BLaER1 treated with 17β-estradiol and CSF1 and Interleukin-3, amounts not matched to agents 10 nM and 100 nM (cell line): Measurements from ENCODE around the gene PAGE2.
"Not testable (repeated sequence)": the region's sequence is repeated elsewhere in the genome, so short reads cannot be mapped to it uniquely, and the experiment has no call there.

Experiments
- H3K27ac ChIP-seq, 11 experiments: shearing (Covaris generic); formaldehyde crosslinking; 2 replicates each; pipeline ENCODE4 v1.8.1; 2022
- H3K27me3 ChIP-seq, 11 experiments: shearing (Covaris generic); formaldehyde crosslinking; 2 replicates each; pipeline ENCODE4 v1.8.1; 2022
- H3K36me3 ChIP-seq, 11 experiments: shearing (Covaris generic); formaldehyde crosslinking; 2 replicates each; pipeline ENCODE4 v1.8.1; 2022
- H3K4me1 ChIP-seq, 10 experiments: shearing (Covaris generic); formaldehyde crosslinking; 2 replicates each; pipeline ENCODE4 v1.8.1; 2022
- H3K4me2 ChIP-seq, 11 experiments: shearing (Covaris generic); formaldehyde crosslinking; 2 replicates each; pipeline ENCODE4 v1.8.1; 2022
- H3K4me3 ChIP-seq, 10 experiments: shearing (Covaris generic); formaldehyde crosslinking; 2 replicates each; pipeline ENCODE4 v1.8.1; 2022
- H3K9ac ChIP-seq, 11 experiments: shearing (Covaris generic); formaldehyde crosslinking; 2 replicates each; pipeline ENCODE4 v1.8.1; 2022
- H3K9me3 ChIP-seq, 11 experiments: shearing (Covaris generic); formaldehyde crosslinking; replicated peaks in 1 of 11; 2 replicates each; pipeline ENCODE4 v1.8.1; 2022
- H4K20me1 ChIP-seq, 11 experiments: shearing (Covaris generic); formaldehyde crosslinking; 2 replicates each; pipeline ENCODE4 v1.8.1; 2022
- Cebpa-rat ChIP-seq, 11 experiments: shearing (Covaris generic); IDR thresholded peaks; 2 replicates each; pipeline ENCODE4 v1.8.1; 2022

PAGE2 gene

DNA sequence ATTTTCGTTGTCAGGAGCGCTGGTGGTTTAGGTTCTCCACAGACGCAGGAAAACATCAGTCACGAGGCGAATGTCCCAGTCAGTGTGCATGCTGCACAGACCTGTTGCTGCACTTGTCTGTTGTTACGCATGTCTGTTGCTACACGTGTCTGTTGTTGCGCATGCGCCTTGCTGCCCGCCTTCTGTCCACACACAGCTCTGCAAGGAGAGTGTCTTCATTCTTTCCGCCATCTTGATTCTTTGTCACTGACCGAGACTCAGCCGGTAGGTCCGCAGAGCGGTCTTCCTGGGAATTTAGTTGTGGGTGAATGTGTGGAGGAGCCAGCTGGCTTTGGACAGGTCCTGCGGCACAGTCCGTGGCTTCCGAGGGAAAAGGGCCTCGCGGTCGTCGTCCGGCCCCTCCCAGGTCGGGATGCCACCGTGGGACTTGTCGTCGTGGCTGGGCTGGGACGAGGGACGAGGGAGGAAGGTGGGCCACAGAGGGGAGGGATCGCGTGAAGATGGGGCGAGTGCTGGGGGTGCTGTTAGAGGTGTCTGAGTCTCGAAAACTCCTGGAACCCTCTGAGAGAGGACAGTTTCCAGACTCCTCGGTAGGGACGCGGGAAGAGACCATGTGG, 13.9 kb upstream of the PAGE2 start, which contains the start of gene PAGE2B:
Gene PAGE2B (plus strand): TSS at position 180 of the 617 bp plus-strand sequence. CDS start 1,012 bp downstream, outside the sequence.
- peaks cover 29 to 58% (median 51%) of the 10 kb centered on the region in 11 experiments for H3K27me3 ChIP-seq
- no peaks in the 10 kb centered on the region for H3K36me3 ChIP-seq
- H3K27ac ChIP-seq: no peak within 1 kb of the TSS
- no peaks in the 10 kb centered on the region for H4K20me1 ChIP-seq
- no peak within 1 kb of the TSS for H3K4me2 ChIP-seq
- H3K4me3 ChIP-seq: no peak within 1 kb of the TSS
- no peak for TF ChIP-seq Cebpa-rat (IDR thresholded peaks at IDR 0.05)
- peaks cover 0 to 24% (median 7%) of the 10 kb centered on the region in 11 experiments; a peak in 11 of 22 replicates for H3K9me3 ChIP-seq
- H3K4me1 ChIP-seq: no peaks in the 10 kb centered on the region
- H3K9ac ChIP-seq: no peak within 1 kb of the TSS

DNA sequence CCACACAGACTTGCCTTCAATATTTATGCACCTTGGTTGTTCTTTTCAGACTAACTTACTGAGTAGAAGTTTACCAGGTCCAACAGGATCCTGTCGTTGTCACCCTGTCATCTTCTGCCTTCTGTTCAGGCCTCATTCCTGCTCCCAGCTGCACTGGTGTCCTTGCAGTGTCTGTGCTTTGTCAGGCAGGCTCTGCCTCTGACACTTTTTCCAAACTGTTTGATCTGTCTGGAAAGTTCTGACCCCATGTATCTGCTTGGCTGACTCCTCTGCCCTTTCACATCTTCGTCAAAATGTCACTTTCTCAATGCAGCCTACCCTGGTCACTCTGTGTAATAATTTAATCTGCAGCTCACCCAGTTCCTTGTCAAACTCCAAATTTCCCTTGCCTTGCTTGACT, 9.9 kb downstream of the PAGE2 start:
- H3K4me2 ChIP-seq: no peak overlapping the region
- no peaks in the 10 kb centered on the region for H4K20me1 ChIP-seq
- no peaks in the 10 kb centered on the region for H3K36me3 ChIP-seq
- H3K9ac ChIP-seq: no peak overlapping the region
- H3K27ac ChIP-seq: no peak overlapping the region
- H3K4me3 ChIP-seq: no peak overlapping the region
- no peak for TF ChIP-seq Cebpa-rat (IDR thresholded peaks at IDR 0.05)
- H3K27me3 ChIP-seq: peaks cover 86 to 97% (median 91%) of the 10 kb centered on the region in 11 experiments
- H3K4me1 ChIP-seq: no peaks in the 10 kb centered on the region
- H3K9me3 ChIP-seq: peaks cover 0 to 8% (median 0%) of the 10 kb centered on the region in 11 experiments; a peak in 3 of 22 replicates

DNA sequence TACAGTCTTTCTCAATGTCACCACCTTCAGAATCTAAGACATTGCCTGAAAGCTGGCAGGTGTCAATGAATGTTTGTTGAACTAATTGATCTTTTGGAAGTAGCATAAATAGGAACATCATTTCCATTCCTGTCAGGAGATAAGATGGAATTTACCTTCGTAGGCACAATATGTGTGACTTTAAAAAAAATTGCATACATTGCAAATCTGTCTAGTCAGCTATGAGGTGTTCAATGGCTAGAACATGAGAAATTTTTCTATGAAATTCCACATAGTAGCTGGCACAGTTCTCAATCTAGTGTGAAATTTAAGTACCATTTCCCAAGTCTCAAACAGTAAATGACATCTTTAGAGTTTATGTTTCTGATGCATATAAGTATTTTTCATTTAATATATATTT, 10.3 kb downstream of the PAGE2 start:
- H3K27me3 ChIP-seq: peaks cover 82 to 97% (median 89%) of the 10 kb centered on the region in 11 experiments
- H3K4me2 ChIP-seq: no peak overlapping the region
- no peaks in the 10 kb centered on the region for H4K20me1 ChIP-seq
- H3K4me1 ChIP-seq: no peaks in the 10 kb centered on the region
- peaks cover 0 to 13% (median 0%) of the 10 kb centered on the region in 11 experiments; a peak in 5 of 22 replicates for H3K9me3 ChIP-seq
- no peak for TF ChIP-seq Cebpa-rat (IDR thresholded peaks at IDR 0.05)
- no peak overlapping the region for H3K9ac ChIP-seq
- no peak overlapping the region for H3K27ac ChIP-seq
- no peaks in the 10 kb centered on the region for H3K36me3 ChIP-seq
- H3K4me3 ChIP-seq: no peak overlapping the region

DNA sequence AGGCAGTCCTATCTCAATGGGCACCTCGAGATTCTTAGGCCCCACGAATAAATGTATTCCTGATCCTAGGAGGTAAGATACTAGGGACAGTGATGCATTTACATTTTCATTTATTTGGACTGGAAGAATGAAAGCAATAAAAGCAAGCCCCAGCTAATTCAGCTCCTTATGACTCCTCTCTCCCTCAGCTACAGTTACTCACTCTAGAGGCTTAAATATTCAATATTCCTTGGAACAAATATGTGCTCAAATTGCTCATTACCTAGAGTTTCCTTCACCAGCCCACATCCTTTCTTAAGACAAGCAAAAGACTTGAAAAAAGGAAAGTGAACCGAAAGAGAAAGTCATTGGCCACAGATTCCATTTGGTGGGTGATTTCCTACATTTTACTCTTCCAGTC, 13.9 kb downstream of the PAGE2 start:
- H3K27me3 ChIP-seq: peaks cover 46 to 77% (median 58%) of the 10 kb centered on the region in 11 experiments
- no peaks in the 10 kb centered on the region for H4K20me1 ChIP-seq
- peaks cover 0 to 24% (median 3%) of the 10 kb centered on the region in 11 experiments; a peak in 5 of 22 replicates for H3K9me3 ChIP-seq
- no peak overlapping the region for H3K4me3 ChIP-seq
- no peak for TF ChIP-seq Cebpa-rat (IDR thresholded peaks at IDR 0.05)
- H3K27ac ChIP-seq: no peak overlapping the region
- H3K4me1 ChIP-seq: no peaks in the 10 kb centered on the region
- no peak overlapping the region for H3K4me2 ChIP-seq
- no peaks in the 10 kb centered on the region for H3K36me3 ChIP-seq
- H3K9ac ChIP-seq: no peak overlapping the region

DNA sequence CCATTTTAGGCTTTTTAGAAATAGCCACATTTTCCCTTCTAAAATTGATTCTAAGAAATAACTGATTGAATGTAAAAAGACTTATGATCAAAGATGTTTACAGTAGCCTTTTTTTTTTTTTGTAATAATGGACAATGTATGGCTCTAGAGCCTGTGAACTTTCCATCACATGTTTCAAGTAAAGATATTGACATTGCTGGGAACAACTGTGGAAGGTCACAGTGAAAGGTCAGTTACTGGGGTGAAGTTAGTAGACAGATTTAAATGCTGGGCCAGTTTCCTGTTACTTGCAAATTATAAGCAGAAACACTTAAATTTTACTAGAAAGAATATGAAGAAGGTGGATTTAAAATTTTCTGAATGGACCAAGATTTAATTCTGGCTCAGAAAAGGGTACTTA, 18.4 kb downstream of the PAGE2 start:
- H3K9ac ChIP-seq: no peak overlapping the region
- no peaks in the 10 kb centered on the region for H3K4me1 ChIP-seq
- no peak overlapping the region for H3K27ac ChIP-seq
- H3K4me2 ChIP-seq: no peak overlapping the region
- H4K20me1 ChIP-seq: no peaks in the 10 kb centered on the region
- TF ChIP-seq Cebpa-rat (IDR thresholded peaks at IDR 0.05): no peak
- peaks cover 0 to 39% (median 3%) of the 10 kb centered on the region in 11 experiments; a peak in 5 of 22 replicates for H3K9me3 ChIP-seq
- peaks cover 23 to 75% (median 60%) of the 10 kb centered on the region in 11 experiments for H3K27me3 ChIP-seq
- H3K4me3 ChIP-seq: no peak overlapping the region
- no peaks in the 10 kb centered on the region for H3K36me3 ChIP-seq

DNA sequence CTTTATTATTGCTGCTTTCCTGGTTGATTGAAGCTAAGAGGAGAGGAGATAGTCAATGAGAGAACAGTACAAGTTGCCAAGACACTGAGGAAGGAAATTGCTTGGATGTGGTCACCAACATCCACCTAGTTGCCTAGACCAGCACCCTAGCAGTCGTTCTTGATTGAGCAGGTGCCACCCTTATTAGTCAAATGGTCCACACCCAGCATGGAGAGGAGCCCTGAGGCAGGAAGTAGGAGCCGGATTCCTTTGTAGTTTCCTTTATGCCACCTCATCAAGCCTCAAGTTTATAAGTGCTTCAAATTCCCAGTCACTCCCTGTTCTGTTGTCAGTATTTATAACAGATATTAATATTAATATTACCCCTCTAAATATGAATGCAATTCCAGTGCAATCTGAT, 19.1 kb downstream of the PAGE2 start:
- Histone ChIP-seq H3K27me3 (peaks cover 17 to 75% (median 59%) of the 10 kb centered on the region in 11 experiments), H3K4me2 (no peak overlapping the region), H4K20me1 (no peaks in the 10 kb centered on the region), H3K9me3 (peaks cover 0 to 39% (median 3%) of the 10 kb centered on the region in 11 experiments; a peak in 5 of 22 replicates), H3K4me1 (no peaks in the 10 kb centered on the region), H3K36me3 (no peaks in the 10 kb centered on the region), H3K9ac (no peak overlapping the region), H3K4me3 (no peak overlapping the region), H3K27ac (no peak overlapping the region)
- no peak for TF ChIP-seq Cebpa-rat (IDR thresholded peaks at IDR 0.05)

DNA sequence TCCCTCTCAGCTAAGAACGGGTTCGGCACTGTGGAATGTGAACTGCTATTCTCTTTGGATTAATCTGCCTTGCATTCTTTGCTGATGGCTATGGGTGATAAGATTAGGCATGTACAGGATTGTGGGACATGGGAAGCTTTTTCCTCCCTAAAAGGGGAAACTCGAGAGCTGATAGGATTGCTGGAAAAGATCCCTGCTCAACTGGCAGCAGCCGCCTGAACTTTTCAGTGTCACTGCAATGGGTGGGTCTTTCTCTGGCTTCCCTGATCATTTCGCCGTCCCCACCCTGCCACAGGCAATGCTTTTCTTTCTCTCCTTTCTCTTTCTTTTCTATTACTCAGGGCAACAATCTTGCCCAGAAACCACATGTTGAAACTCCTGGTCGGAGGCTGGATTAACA, 20.5 kb downstream of the PAGE2 start:
- H3K4me3 ChIP-seq: no peak overlapping the region
- peaks cover 0 to 25% (median 1%) of the 10 kb centered on the region in 11 experiments; a peak in 5 of 22 replicates for H3K9me3 ChIP-seq
- H3K27me3 ChIP-seq: peaks cover 10 to 72% (median 58%) of the 10 kb centered on the region in 11 experiments; a peak in 21 of 22 replicates
- H3K27ac ChIP-seq: no peak overlapping the region
- no peaks in the 10 kb centered on the region for H4K20me1 ChIP-seq
- TF ChIP-seq Cebpa-rat (IDR thresholded peaks at IDR 0.05): no peak
- H3K9ac ChIP-seq: no peak overlapping the region
- H3K36me3 ChIP-seq: no peaks in the 10 kb centered on the region
- no peaks in the 10 kb centered on the region for H3K4me1 ChIP-seq
- no peak overlapping the region for H3K4me2 ChIP-seq

DNA sequence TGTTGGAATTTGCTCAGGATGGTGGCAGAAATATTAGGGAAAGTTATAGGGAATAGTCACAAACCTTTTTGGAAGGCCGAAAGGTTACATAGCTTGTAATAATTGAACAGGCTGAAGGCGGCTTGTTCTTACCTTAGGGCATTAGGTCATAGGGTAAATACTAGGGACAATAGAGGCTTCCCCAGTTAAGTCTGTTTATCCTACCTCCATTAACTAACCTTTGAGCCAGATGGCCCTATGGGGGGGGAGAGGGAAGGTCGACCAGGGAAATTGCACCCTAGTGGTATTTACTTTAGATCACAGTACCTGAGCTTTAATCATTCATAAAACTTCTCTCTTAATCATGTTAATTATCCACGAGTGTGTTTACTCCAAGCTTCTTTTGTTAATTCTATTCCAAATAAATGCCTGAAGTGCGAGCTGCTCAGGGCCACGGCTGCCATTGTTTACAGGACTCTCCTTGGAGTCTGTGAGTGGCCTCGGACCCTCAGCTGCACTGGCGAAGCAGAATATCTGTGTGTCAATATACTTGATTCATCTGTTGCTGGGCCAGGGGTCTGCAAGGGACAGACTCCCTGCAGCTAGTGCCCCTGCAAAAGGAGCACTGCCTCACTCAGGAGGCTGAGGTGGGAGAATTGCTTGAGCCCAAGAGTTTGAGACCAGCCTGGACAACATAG, 22.9 kb downstream of the PAGE2 start:
- H4K20me1 ChIP-seq: no peaks in the 10 kb centered on the region
- no peaks in the 10 kb centered on the region for H3K36me3 ChIP-seq
- H3K4me1 ChIP-seq: no peaks in the 10 kb centered on the region
- peaks cover 0 to 15% (median 0%) of the 10 kb centered on the region in 11 experiments; a peak in 1 of 22 replicates for H3K9me3 ChIP-seq
- H3K9ac ChIP-seq: no peak overlapping the region
- H3K27ac ChIP-seq: no peak overlapping the region
- H3K27me3 ChIP-seq: peaks cover 21 to 88% (median 78%) of the 10 kb centered on the region in 11 experiments
- H3K4me3 ChIP-seq: no peak overlapping the region
- H3K4me2 ChIP-seq: no peak overlapping the region
- TF ChIP-seq Cebpa-rat (IDR thresholded peaks at IDR 0.05): no peak

DNA sequence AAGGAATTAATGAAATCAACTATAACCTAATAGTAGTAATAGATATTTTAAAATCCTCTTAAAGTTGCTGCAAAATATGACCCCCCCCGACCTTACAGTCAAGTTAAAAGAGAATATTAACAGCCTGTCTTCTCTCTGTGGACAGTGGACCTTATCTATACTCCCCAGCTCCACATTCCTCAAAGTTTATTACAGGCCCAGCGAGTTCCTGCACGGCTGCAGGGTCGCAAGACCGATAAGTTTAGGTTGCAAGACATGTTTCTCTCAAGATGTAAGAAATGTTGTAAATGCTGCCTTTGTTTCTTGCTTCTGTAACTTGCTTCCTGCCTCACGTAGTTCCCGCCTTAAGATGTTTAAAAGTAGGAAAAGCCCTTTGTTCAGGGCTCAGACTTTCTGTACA, 27.8 kb downstream of the PAGE2 start:
- not testable (repeated sequence) for H3K4me2 ChIP-seq, H3K36me3 ChIP-seq, H3K9me3 ChIP-seq, H3K4me1 ChIP-seq, H3K4me3 ChIP-seq, H3K9ac ChIP-seq, H4K20me1 ChIP-seq, H3K27ac ChIP-seq
- H3K27me3 ChIP-seq: peaks cover 60 to 94% (median 88%) of the 10 kb centered on the region in 11 experiments
